Neural cell (in vitro differentiated cells): Measurements from ENCODE around the gene NRP2.

Source experiments
- CTCF ChIP-seq: fragments of 450-650 bp; IDR thresholded peaks from 2 replicates; pipeline ENCODE4 v1.5.1; 2014; ENCODE audit warnings: antibody characterized with exemption, mild to moderate bottlenecking, moderate library complexity; ENCODE audit not compliant: poor library complexity, severe bottlenecking
- EP300 ChIP-seq: fragments of 450-650 bp; conservative IDR thresholded peaks from 2 replicates; pipeline ENCODE4 v1.6.1; 2014; ENCODE audit warnings: antibody characterized with exemption, mild to moderate bottlenecking, moderate library complexity; ENCODE audit not compliant: poor library complexity, severe bottlenecking
- EZH2 ChIP-seq: fragments of 200-600, 300-800 bp; shearing (Covaris generic), sonication (generic); IDR thresholded peaks from 2 replicates; pipeline ENCODE4 v1.6.1; 2014; ENCODE audit warnings: antibody characterized with exemption, low read length, borderline replicate concordance, mild to moderate bottlenecking; ENCODE audit not compliant: insufficient read depth, poor library complexity, severe bottlenecking
- POLR2AphosphoS5 ChIP-seq: IDR thresholded peaks from 2 replicates; pipeline ENCODE4 v1.6.1; 2012
- RAD21 ChIP-seq: fragments of 450-650 bp; conservative IDR thresholded peaks from 2 replicates; pipeline ENCODE4 v1.6.1; 2014; ENCODE audit warnings: antibody characterized with exemption, mild to moderate bottlenecking, moderate library complexity
- TAF1 ChIP-seq: IDR thresholded peaks from 2 replicates; pipeline ENCODE4 v1.6.1; 2012; ENCODE audit warnings: low read depth

DNA sequence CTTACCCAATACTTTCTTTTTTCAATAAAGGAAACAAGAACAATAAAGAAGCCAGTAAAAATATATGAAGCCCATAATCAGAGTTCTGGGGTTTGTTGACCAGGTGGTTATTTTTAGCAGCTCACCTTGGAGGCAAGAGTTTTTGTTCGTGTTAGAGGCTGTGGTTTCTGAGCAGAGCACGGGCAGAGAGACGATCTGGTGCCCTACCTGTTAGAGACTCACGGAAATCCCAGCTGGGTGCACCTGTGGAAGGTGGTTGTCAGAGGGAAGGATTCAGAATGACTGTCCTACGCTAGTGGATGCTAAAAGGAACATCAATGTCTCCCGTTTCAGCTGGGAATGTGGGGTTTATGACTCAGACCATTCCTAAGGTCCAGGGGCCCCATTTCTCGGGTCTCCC lies 87.6 kb downstream of the NRP2 start:
- TF ChIP-seq CTCF: no peak
- TF ChIP-seq EP300: no peak
- TF ChIP-seq RAD21: no peak
- no peak for TF ChIP-seq POLR2AphosphoS5
- no peak for TF ChIP-seq EZH2
- TF ChIP-seq TAF1: no peak
